GM18519 (cell line): ENCODE data around the gene RINT1.
"Not testable (repeated sequence)": the region's sequence is repeated elsewhere in the genome, so short reads cannot be mapped to it uniquely, and the experiment has no call there.

Source experiments
- ATAC-seq: cut with Tn5 transposase; IDR thresholded peaks from one replicate; pipeline ENCODE4 v1.9.1; 2021; ENCODE audit warnings: mild to moderate bottlenecking, moderate library complexity; ENCODE audit not compliant: unreplicated experiment, low FRiP score

Gene RINT1

DNA sequence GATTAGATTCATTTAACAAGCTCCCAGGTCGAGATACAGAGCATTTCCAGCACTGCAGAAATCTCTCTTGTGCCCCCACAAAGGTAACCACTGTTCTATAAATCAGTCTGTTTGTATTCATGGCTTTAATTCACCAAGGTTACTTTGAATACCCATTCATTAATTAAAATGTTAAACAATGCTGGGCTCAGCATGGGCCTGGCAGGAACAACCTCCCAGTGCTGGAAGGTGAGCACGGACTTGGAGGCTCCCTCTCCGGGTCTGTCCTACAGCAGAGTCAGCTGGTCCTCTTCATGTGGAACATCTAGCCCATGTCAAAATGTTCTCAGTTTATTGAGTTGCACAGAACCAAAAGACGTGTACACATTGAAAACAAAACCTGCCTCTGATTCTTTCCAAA lies 64.9 kb downstream of the RINT1 start:
- ATAC-seq = no peak

DNA sequence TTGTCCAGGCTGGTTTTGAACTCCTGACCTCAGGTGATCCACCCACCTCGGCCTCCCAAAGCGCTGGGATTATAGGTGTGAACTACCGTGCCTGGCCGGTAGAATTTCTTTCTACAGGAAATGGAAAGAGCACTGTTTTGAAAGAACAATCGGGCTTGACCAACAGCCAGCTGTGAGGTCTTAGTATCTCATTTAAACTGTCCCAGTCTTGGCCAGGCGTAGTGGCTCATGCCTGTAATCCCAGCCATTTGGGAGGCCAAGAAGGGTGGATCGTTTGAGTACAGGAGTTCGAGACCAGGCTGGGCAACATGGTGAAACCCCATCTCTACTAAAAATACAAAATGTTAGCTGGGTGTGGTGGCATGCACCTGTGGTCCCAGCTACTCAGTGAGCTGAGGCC lies 67.1 kb downstream of the RINT1 start:
- not testable (repeated sequence) for ATAC-seq

DNA sequence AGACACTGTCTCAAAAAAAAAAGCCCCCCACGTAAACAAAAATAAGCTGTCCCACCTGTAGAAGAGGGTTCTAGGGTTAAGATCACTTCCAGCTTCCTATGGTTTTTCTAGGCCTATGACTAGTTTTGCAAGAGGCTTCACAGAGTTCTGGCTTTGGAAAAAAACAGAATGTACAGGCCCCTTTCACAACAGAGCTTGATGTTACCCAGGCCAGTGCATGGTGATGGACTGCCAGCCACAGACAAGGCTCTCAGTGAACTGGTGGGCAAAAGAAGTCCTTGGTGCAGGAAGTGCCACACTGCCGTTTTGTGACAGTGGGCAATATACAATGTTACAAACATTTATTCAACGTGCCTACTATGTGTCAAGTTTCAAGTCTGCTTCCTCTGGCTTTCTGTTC lies 67.5 kb downstream of the RINT1 start:
- no peak for ATAC-seq

DNA sequence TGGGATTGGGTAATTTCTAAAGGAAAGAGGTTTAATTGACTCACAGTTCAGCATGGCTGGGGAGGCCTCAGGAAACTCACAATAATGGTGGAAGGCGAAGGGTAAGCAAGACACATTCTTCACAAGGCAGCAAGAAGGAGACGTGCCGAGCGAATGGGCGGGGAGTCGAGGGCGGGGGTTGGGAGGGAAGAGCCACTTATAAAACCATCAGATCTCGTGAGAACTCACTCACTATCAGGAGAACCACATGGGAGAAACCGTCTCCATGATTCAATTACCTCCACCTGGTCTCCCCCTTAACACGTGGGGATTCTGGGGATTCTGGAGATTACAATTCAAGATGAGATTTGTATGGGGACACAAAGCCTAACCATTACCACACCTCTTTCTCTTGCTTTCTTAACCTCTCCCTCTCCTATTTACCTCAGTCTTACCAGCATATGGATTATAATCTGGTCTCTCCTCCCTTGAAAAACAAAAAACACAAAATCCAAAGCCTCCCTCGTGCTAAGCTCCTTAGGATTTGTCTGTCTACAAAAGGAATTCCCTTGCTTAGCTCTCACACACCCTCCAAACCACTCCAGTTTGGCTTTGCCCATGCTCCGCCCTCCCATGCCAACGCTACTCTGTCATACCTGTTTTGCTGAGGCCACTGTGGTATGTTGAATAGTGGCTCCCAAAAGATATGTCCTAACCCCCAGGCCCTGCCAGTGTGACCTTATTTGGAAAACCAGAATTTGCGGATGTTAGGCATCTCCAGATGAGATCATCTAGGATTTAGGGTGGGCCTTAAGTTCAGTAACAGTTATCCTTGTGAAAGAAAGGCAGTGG lies 68.9 kb downstream of the RINT1 start:
- no peak for ATAC-seq

DNA sequence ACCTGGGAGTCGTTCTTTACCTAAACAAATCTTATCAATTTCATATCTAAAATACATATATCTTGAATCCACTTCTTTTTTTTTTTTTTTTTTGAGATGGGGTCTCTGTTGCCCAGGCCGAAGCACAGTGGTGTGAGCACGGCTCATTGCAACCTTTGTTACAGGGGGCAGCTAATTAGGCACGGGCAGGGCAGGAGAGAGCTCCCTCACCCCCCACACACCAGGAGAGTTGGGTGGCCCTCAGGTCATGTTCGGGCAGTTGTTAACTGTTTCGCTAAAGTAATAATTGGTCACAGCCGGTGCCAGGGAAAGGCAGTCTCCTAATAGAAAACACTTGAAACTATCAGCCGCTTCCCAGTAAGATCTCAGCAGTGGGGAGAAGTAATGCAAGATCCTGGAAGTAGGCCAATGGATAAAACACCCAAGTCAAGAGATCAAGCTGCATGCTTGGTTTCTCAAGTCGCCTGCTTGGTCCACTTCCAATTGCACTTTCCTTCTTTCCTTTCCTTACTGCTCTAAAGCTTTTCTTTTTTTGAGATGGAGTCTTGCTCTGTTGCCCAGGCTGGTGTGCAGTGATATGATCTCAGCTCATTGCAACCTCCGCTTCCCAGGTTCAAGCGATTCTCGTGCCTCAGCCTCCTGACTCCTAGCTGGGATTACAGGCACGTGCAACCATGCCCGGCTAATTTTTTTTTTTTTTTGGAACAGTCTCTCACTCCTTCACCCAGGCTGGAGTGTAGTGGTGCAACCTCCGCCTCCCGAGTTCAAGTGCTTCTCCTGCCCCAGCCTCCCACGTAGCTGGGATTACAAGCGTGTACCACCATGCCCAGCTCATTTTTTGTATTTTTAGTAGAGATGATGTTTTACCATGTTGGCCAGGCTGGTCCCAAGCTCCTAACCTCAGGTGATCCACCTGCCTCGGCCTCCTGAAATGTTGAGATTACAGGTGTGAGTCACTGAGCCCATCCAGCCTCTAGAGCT lies 70.6 kb downstream of the RINT1 start:
- no peak for ATAC-seq

DNA sequence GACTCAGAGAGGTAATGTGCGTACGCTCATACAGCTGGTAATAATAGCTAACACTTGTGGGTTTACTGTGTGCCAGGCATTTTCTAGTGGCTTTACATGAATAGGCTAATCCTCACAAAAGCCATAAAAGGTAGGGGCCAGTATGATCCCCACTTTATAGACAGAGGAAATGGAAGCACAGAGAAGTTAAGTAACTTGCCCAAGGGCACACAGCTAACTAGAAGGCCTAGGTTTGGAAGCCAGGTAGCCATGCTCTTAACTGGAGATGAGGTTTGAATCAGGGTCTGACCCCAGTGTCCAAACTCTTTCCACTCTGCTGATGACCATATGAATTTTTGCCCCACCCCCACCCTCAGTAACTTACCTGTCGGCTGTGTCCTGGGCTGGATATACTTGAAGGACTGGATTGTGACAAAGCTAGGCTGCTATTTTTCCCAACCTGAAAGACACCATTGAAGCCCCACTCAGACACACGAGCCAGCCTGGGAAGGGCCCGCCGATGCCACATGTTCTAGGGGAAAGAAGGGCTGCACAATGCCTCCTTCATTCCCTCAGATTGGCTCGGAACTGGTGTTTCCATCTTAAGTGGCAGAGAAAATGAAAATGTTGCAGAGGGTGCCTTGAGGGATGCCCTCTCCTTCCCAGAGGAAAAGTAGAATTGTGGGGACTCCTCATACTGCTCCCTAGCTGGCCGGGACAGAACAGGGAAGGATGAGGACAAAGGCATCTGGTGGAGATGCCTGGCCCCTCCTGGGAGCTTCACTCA lies 78.3 kb downstream of the RINT1 start:
- ATAC-seq = no peak

DNA sequence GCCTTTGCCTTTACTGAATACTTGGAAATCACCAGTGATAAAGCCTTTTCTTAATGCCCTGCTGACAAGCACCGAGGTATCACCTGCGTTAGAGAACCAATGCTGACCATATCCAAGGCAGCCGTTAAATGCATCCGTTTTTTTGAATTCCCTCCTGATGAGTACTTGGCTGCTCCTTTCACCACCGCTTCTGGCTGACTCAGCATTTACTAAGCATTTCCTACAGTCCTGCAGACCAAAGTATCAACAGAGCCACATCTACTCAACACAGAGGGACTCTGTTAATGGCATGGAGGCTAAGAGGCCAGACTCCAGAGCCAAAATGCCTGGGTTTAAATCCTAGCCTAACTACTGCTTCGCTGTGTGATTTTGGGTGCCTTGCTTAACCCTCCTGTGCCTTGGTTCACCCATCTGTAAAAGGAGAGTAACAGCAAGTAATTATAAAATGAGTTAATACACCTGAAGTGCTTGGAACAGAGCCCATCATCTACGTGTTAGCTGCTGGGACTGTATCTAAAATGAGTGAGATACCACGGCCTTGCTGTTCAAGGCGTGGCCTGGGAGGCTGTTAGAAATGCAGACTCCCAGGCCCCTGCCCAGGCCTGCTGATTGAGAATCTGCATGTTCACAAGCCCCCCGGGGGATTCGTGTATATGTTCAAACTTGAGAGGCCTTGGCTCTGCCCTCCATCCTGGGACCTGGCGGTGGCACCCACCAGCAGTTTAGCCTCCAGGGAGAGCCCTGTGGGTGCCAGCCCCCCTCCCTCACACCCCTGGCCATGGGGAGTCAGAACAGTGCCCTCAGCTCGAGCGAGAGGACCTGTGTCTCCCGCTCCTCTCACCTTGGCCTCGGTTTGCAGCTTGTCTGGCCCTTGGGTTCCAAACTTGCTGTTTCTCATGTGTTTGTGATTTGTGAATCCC lies 80.1 kb downstream of the RINT1 start:
- no peak for ATAC-seq

DNA sequence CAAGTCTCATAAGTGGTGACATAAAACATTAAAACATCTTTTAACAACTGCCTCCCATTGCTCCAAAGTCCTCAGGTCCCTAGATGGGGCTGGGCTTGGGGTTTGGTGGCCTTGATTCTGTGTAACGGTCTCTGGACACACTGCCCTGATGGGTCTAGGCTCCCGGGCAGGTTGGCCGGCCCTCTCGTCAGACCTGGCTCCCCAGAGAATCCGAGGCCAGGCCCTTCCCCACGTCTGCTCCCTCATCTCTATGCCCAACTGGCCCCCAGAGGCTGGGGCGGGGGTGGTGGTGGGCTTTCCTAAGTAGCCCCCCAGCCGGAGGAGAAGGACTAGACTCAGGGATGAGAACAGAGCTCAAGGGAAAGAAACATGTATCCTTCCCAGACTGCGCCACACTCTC lies 80.8 kb downstream of the RINT1 start:
- ATAC-seq = no peak

DNA sequence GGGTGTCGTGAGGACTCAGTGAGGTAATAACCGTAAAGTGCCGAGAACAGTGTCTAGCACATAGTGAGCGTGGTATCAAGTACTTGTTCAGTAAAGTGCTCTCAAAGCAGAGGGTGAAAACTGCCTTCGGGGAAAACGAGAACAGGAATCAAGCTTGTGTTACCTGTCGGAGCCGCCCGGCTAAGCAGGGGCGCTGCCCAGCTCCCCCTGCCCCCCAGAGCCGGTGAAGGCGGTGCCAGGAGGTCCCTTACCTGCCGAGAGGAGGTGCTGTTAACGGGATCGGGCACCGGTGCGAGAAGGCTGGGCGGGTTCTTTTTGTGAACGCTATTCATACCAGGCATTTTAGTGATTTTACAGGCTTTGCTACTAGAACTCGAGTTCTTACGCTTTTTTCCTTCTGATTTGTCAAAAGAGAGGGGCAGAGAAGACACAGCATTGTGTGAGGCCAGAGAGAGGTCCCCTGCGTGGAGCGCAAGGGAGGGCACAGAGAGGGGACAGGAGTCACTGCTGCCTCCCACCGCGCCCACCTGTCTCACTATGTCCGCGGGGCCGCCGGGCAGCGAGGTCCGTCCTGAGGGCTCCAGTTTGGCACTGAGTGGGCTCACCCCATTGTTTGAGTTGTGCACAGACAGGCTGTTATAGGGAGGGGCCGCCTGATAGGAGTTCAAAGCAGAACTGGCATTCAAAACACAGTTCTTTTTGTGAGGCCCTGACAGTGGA lies 81.8 kb downstream of the RINT1 start:
- ATAC-seq = no peak

DNA sequence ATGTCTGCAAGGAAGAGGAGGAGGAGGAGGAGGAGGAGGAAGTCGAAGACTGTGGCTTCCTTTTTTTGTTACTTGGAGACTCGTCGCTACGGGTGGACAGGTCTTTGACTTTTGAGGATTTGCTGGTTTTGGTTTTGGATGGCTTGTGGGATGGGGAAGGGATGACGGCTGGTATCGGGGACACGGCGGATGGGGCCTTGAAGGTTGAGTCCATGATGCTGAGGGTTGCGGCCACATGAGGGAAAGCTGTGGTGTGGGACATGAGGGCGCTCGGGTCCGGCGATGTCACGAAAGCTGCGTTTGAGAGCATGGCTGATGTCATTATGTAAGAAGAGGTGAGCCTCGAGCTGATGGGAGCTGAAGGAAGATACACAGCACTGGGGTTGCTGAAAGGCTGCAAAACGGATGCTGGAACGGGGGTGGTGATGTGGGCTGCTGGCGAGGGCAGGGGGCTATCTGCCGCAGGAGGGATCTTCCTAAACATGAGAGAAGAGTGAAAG lies 82.4 kb downstream of the RINT1 start:
- no peak for ATAC-seq
